GM10266 (cell line): ENCODE results near the gene MATR3.

Experiments
- DNase-seq: peaks from one replicate; pipeline ENCODE4 v3.0.0; 2012; ENCODE audit errors: extremely low spot score
- CTCF ChIP-seq: IDR thresholded peaks from 2 replicates; pipeline ENCODE4 v1.5.1; 2012; ENCODE audit warnings: mild to moderate bottlenecking, low read depth; ENCODE audit not compliant: control insufficient read depth, insufficient read depth; ENCODE audit errors: missing control alignments

The MATR3 gene

DNA sequence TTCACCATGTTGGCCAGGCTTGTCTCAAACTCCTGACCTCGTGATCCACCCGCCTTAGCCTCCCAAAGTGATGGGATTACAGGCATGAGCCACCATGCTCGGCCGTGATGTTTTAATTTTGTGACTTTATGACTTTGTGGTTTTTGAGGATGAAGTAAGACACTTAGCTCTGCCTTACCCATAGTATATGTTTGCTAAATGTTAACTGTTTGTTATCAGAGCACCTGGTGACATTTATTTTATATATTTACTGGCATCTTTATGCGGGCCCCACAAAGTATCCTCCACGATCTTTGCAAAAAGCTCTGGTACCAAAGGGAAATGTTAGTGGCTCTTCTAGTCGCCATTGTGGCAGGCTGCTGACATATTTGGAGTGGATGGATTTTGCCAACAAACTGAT is 82.8 kb downstream of the MATR3 start:
- no peak for DNase-seq
- no peak for TF ChIP-seq CTCF

DNA sequence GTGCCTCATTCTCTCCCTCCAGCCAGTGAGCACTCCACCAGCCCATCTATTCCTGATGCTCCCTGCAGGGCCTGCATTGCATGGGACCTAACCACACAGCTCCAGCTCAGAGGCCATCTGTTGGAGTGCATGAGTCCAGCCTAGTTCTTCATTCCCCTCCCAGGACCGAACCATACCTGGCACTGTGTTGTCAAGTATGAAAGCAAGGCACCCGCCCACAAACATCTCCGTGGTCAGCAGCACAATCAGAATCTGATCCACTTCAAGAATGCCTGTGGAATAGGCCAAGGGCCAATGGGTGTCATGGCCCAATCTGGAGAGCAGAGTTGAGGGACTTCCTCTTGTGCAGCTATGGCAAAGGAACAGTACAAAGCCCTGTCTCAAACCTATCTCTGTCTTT is 83.7 kb downstream of the MATR3 start:
- TF ChIP-seq CTCF: no peak
- no peak for DNase-seq

DNA sequence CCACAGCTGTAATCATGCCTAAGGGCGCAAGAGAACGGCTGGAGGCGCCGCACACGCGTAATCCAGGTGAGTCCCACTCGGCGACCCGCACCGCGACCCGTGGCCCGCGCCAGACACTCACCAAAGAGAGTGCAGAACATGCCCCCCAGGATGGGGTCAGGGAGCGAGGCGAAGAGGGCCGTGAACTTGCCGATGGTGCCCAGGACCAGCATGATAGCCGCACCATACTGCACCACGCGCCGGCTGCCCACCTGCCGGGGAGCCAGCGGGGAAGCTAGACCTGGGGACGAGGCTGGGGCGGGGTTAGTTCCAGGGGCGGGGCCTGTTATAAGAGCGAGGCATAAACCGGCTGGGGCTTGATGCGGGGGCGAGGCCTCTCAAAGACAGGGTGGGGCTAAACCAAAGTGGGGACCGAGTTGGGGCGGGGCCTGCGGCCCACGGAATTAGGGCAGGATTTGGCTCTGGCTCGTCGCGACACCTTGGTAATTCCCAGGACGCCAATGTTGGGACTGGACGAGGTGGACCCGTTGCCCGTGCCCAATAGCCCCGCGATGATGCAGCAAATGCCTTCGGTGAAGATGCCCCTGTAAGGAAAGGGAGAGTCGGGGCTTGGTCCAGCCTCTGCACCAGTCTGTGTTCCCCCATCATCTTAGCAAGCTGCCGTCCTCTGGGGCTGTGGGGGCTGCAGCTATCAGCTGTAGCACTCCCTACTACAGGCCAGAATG is 84.7 kb downstream of the MATR3 start:
- no peak for TF ChIP-seq CTCF
- no peak for DNase-seq

- TF ChIP-seq CTCF: no peak
- no peak for DNase-seq
These were observed 85.4 kb downstream of the MATR3 start for GRCh38 chr5:139378941-139379361.

DNA sequence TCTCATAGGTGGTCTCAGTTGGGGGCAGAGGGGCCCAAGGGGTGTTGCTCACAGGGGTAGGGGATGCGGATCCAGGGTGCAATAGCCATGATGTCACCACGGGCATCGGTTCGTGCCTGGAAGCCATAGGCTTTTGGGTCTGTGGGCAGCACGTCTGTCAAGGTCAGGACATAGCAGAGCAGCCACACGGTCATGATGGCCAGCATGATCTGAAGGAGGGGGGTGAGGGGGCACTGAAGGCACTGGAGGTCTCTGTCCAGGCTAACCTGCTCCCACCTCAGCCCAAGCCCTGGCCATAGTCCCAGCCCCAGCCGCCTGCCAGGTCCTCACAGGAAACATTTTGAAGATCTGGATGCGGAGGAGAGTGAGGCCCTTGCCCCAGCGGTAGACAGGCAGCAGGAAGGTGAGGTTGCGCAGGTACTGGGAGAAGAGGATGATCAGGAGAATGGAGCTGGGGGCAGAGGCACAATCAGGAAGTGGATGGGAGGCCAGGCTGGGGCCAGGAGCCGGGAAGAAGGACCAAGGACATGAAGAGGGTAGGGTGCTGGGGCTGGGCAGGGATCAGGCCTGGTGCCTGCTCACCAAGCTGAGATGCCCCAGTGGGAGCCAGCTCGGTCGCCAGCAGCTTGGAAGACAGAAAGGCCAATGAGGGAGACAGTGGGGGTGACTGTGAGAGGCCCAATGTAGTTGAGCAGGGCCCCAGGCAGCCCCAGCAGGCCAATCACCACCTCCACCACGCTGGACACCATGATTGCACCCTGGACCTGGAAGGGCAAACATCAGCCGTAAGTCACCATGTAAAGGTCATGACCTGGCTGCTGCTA is 86.3 kb downstream of the MATR3 start:
- DNase-seq: no peak
- no peak for TF ChIP-seq CTCF
